ENCODE results near the gene KRTAP3-2.

DNA sequence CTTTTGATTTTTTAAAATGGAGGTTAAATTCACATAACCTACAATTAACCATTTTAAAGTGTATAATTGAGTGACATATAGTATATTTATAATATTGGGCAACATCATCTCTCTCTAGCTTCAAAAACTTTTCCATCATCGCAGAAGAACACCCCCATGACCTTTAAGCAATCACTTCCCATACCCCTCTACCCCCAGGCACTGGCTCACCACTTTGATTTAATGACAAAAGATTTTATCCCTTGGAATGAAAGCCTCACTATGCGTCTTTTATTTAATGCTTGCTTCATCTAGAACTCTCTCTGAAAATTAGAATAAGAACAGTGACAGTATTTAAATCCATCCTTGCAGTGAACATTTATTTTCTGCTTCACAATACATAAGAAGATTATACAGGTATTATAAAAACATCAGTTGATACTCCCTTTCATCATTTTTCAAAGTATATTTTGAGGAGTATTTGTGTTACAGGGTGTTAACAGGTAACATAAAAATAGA lies 38.2 kb upstream of the KRTAP3-2 start:
- TF ChIP-seq POLR2A (IDR thresholded peaks at IDR 0.05): no peak
- TF ChIP-seq, protein P1, sequence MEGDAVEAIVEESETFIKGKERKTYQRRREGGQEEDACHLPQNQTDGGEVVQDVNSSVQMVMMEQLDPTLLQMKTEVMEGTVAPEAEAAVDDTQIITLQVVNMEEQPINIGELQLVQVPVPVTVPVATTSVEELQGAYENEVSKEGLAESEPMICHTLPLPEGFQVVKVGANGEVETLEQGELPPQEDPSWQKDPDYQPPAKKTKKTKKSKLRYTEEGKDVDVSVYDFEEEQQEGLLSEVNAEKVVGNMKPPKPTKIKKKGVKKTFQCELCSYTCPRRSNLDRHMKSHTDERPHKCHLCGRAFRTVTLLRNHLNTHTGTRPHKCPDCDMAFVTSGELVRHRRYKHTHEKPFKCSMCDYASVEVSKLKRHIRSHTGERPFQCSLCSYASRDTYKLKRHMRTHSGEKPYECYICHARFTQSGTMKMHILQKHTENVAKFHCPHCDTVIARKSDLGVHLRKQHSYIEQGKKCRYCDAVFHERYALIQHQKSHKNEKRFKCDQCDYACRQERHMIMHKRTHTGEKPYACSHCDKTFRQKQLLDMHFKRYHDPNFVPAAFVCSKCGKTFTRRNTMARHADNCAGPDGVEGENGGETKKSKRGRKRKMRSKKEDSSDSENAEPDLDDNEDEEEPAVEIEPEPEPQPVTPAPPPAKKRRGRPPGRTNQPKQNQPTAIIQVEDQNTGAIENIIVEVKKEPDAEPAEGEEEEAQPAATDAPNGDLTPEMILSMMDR (IDR thresholded peaks at IDR 0.05): no peak
- TF ChIP-seq POLR2AphosphoS5 (IDR thresholded peaks at IDR 0.05; ENCODE audit: insufficient read depth in 1 of 2, low read depth in 1 of 2): no peak

Measured in vagina (tissue), 2 donors.